Adrenal gland (tissue), 12 donors: ENCODE results near the gene VPS25. TPM values are rescaled to one million over a fixed set of nuclear protein-coding genes. Genes with fewer than 3 reads are reported as not detected.
"Not testable (repeated sequence)": the region's sequence is repeated elsewhere in the genome, so short reads cannot be mapped to it uniquely, and the experiment has no call there.

Source experiments
- DNase-seq, 7 donors: peaks; one replicate each; pipeline ENCODE4 v3.0.0-alpha.2; 2019 to 2020
- H3K27ac ChIP-seq, 5 donors: fragments of 200-600 bp; sonication (generic) in 4 of 5; 1 replicate in 3 of 5; 2 replicates in 2 of 5; pipeline versions ENCODE4 v1.5.1 to v1.8.0; 2016 to 2020; ENCODE audit warnings: mild to moderate bottlenecking in 1 of 5
- H3K27me3 ChIP-seq: fragments of 200-600 bp; 2 replicates; pipeline ENCODE4 v1.8.0; 2021
- H3K36me3 ChIP-seq, 2 donors: fragments of 200-600 bp; replicated peaks in 1 of 2; 1 replicate in 1 of 2; 2 replicates in 1 of 2; pipeline versions ENCODE4 v1.5.1 to v1.8.0; 2018 to 2022
- H3K4me1 ChIP-seq, 2 donors: fragments of 200-600 bp; replicated peaks in 1 of 2; 1 replicate in 1 of 2; 2 replicates in 1 of 2; pipeline versions ENCODE4 v1.5.1 to v1.8.0; 2018 to 2021
- H3K4me3 ChIP-seq, 4 donors: fragments of 200-600 bp; sonication (generic) in 3 of 4; one replicate each; pipeline ENCODE4 v1.5.1; 2016 to 2018
- H3K9me3 ChIP-seq, 3 donors: fragments of 200-600 bp; sonication (generic) in 1 of 3; replicated peaks in 1 of 3; 1 replicate in 2 of 3; 2 replicates in 1 of 3; pipeline versions ENCODE4 v1.5.1 to v1.8.0; 2016 to 2021
- CTCF ChIP-seq, 6 experiments: fragments of 450-650 bp in 4 of 6; fragments of 200-600 bp in 2 of 6; sonication (generic) in 1 of 6; IDR thresholded peaks; 1 replicate in 5 of 6; 2 replicates in 1 of 6; pipeline versions ENCODE4 v1.5.1 to v1.8.0; 2016 to 2021; ENCODE audit warnings: antibody characterized with exemption in 6 of 6, mild to moderate bottlenecking in 2 of 6, moderate library complexity in 1 of 6
- POLR2A ChIP-seq, 2 donors: fragments of 450-650 bp; IDR thresholded peaks; one replicate each; pipeline ENCODE4 v1.6.1; 2017; ENCODE audit warnings: antibody characterized with exemption in 2 of 2, mild to moderate bottlenecking in 2 of 2, moderate library complexity in 1 of 2
- WGBS, 4 donors: extraction: QIAGEN DNeasy Blood & Tissue Kit in 2 of 4; methylation state at CpG; one replicate each; pipeline versions ENCODE4 v1.1.5 to v1.1.7; 2013 to 2017; 5-methylcytosine and 5-hydroxymethylcytosine counted together
- intact Hi-C, 2 donors: fragments of 100-400 bp; cut with DNase I; formaldehyde crosslinking; loops; one replicate each; pipeline versions ENCODE4 v1.14.1 to v1.15.0; 2022 to 2023
- polyA plus RNA-seq, 3 donors: library from polyadenylated mRNA; stranded (reverse); fragments of 200-250 nt in 2 of 3; fragments of 350-450 nt in 1 of 3; fragmentation: Illumina TruSeq in 1 of 3; extraction: RNeasy Lipid Tissue Mini Kit (QIAGEN cat#74804) in 1 of 3; gene quantifications; one replicate each; pipeline ENCODE4 v1.2.3, GENCODE V29; 2013 to 2014
- total RNA-seq, 9 donors: library from RNA; depleted of rRNA in 4 of 9; stranded (reverse); fragments of >200 nt in 4 of 9; fragments of 120-200 nt in 1 of 9; fragmentation: NEBNext Ultra II Directional in 1 of 9; extraction: Animal tissue kit (Norgen Biotek cat#: 25700) in 1 of 9; gene quantifications; one replicate each; pipeline versions ENCODE4 v1.1.0 to v1.2.4, GENCODE V29; 2013 to 2023
- donor health status: healthy with polysubstance abuse.
- donor health status: Bipolar disorder and iron deficiency.
- donor health status: DM: yes; HTN: yes; CAD: no.
- donor health status: DM: no; HTN: no; CAD: no.
- donor health status: DM: no; HTN: no; CAD: no.
- donor health status: DM: yes; HTN: yes; CAD: no.

VPS25 gene
- total and polyA plus RNA-seq, 12 donors, result 25.7 to 135 (median 51.6) TPM

- DNase-seq, result peak in 2 of 7 donors; percentile 32 to 41
- Histone ChIP-seq H3K4me1 (peaks cover 9 to 17% of the 10 kb centered on the region in 2 donors), H3K4me3 (peak within 1 kb of the TSS in 2 of 4 donors; percentile 13 to 59), H3K9me3 (no peaks in the 10 kb centered on the region), H3K27me3 (no peaks in the 10 kb centered on the region), H3K27ac (peak within 1 kb of the TSS in 1 of 5 donors; percentile 59), H3K36me3 (no peaks in the 10 kb centered on the region)
- intact Hi-C loops, result loop anchor here (5.0 kb wide), 1 partner anchor 39 kb away; no protein-coding TSS in a partner anchor
- TF ChIP-seq POLR2A (IDR thresholded peaks at IDR 0.05) (no peak), CTCF (IDR thresholded peaks at IDR 0.05) (no peak)
- WGBS, 4 donors, result 2 to 50% (median 16%) methylated on average over 2 to 90 of the region's 92 CpGs
These were observed 12.3 kb upstream of the VPS25 start, which contains the start of gene RAMP2 for GRCh38 chr17:42760652-42761581. TSS of gene RAMP2 (plus strand) at chr17:42761227. CDS start at chr17:42761262, 35 bp downstream.

GRCh38 chr17:42761638-42762037 lies 11.6 kb upstream of the VPS25 start:
- peaks cover 9 to 17% of the 10 kb centered on the region in 2 donors for H3K4me1 ChIP-seq
- H3K27me3 ChIP-seq, result no peaks in the 10 kb centered on the region
- no peaks in the 10 kb centered on the region for H3K36me3 ChIP-seq
- WGBS, 4 donors, result 26 to 38% (median 32%) methylated on average over 7 to 12 of the region's 12 CpGs
- TF ChIP-seq CTCF (IDR thresholded peaks at IDR 0.05), result no peak
- TF ChIP-seq POLR2A (IDR thresholded peaks at IDR 0.05), result no peak
- peak overlapping the region in 1 of 5 donors; percentile 59 for H3K27ac ChIP-seq
- no peaks in the 10 kb centered on the region for H3K9me3 ChIP-seq
- H3K4me3 ChIP-seq, result peak overlapping the region in 2 of 4 donors; percentile 13 to 59
- intact Hi-C loops, result loop anchor here (5.0 kb wide), 1 partner anchor 39 kb away; no protein-coding TSS in a partner anchor
- DNase-seq, result no peak

GRCh38 chr17:42766124-42766523 lies 7.1 kb upstream of the VPS25 start:
- TF ChIP-seq POLR2A (IDR thresholded peaks at IDR 0.05) (no peak), CTCF (IDR thresholded peaks at IDR 0.05) (no peak)
- no peak for DNase-seq
- intact Hi-C loops, result no loop called here
- H3K4me3 ChIP-seq, result no peak overlapping the region
- no peaks in the 10 kb centered on the region for H3K27me3 ChIP-seq
- H3K4me1 ChIP-seq, result peaks cover 3 to 5% of the 10 kb centered on the region in 2 donors
- H3K27ac ChIP-seq, result no peak overlapping the region
- H3K9me3 ChIP-seq, result no peaks in the 10 kb centered on the region
- 70 to 75% (median 74%) methylated on average over 4 to 6 of the region's 6 CpGs for WGBS, 4 donors
- no peaks in the 10 kb centered on the region for H3K36me3 ChIP-seq

- no peak for TF ChIP-seq CTCF (IDR thresholded peaks at IDR 0.05)
- TF ChIP-seq POLR2A (IDR thresholded peaks at IDR 0.05), result no peak
- intact Hi-C loops, result no loop called here
- H3K36me3 ChIP-seq, result no peaks in the 10 kb centered on the region
- H3K4me3 ChIP-seq, result no peak overlapping the region
- peaks cover 0 to under 1% of the 10 kb centered on the region in 2 donors for H3K4me1 ChIP-seq
- no peaks in the 10 kb centered on the region for H3K9me3 ChIP-seq
- no peak for DNase-seq
- H3K27me3 ChIP-seq, result no peaks in the 10 kb centered on the region
- no peak overlapping the region for H3K27ac ChIP-seq
These were observed 5.7 kb upstream of the VPS25 start for GRCh38 chr17:42767512-42767911.

- DNase-seq, H3K4me1 ChIP-seq, H3K36me3 ChIP-seq, H3K27ac ChIP-seq, intact Hi-C loops, H3K9me3 ChIP-seq, H3K27me3 ChIP-seq, H3K4me3 ChIP-seq: not testable (repeated sequence)
- WGBS, 4 donors, result 61 to 72% (median 65%) methylated on average over 9 of the region's 9 CpGs
These were observed 5.2 kb upstream of the VPS25 start for GRCh38 chr17:42768006-42768405.

- not testable (repeated sequence) for H3K27me3 ChIP-seq, H3K27ac ChIP-seq, H3K36me3 ChIP-seq, H3K9me3 ChIP-seq, DNase-seq, H3K4me3 ChIP-seq
- 50 to 57% (median 54%) methylated on average over 10 of the region's 10 CpGs for WGBS, 4 donors
- peaks cover 9 to 16% of the 10 kb centered on the region in 2 donors for H3K4me1 ChIP-seq
- intact Hi-C loops, result loop anchor here in 1 of 2 donors (10.0 kb wide), 1 partner anchor 875 kb away; no protein-coding TSS in a partner anchor
These were observed 3.3 kb upstream of the VPS25 start for GRCh38 chr17:42769964-42770363.
